IPS DF 19.7 (cell line): ENCODE results near the gene RBM6.

ENCODE experiments used
- DNase-seq: peaks from one replicate; pipeline ENCODE4 v3.0.0-alpha.2; 2013; ENCODE audit warnings: low read depth, low spot score

The RBM6 gene

GRCh38 chr3:50124800-50125178, 184.8 kb downstream of the RBM6 start:
- no peak for DNase-seq

- DNase-seq, result no peak
Measured at GRCh38 chr3:50125541-50126286, 185.8 kb downstream of the RBM6 start.

GRCh38 chr3:50126287-50127211, 186.6 kb downstream of the RBM6 start:
- DNase-seq, result no peak
